ENCODE measurements around the gene PPP1CC.

The PPP1CC gene

GRCh38 chr12:110733900-110734299 lies 8.8 kb downstream of the PPP1CC start:
- Histone ChIP-seq H3K27ac (no peak overlapping the region), H3K79me2 (ENCODE audit: insufficient read depth, low read depth) (peaks cover 100% of the 10 kb centered on the region), H3K4me2 (no peak overlapping the region; the same call in 1 of the 2 replicates), H3K36me3 (ENCODE audit: insufficient read depth) (no peaks in the 10 kb centered on the region), H3K9ac (no peak overlapping the region), H3K27me3 (ENCODE audit: insufficient read depth, low read depth) (no peaks in the 10 kb centered on the region), H4K20me1 (ENCODE audit: insufficient read depth) (peaks cover 61% of the 10 kb centered on the region), H3K4me3 (IDR thresholded peaks at IDR 0.05; ENCODE audit: insufficient read depth, low read depth, low read length) (no peak overlapping the region), H3K4me1 (ENCODE audit: low read depth, poor library complexity, severe bottlenecking) (peaks cover 84% of the 10 kb centered on the region), H2AFZ (ENCODE audit: low read depth) (no peak overlapping the region)
- no peak for TF ChIP-seq CTCF (conservative IDR thresholded peaks at IDR 0.05; ENCODE audit: low read depth, low read length)

DNA sequence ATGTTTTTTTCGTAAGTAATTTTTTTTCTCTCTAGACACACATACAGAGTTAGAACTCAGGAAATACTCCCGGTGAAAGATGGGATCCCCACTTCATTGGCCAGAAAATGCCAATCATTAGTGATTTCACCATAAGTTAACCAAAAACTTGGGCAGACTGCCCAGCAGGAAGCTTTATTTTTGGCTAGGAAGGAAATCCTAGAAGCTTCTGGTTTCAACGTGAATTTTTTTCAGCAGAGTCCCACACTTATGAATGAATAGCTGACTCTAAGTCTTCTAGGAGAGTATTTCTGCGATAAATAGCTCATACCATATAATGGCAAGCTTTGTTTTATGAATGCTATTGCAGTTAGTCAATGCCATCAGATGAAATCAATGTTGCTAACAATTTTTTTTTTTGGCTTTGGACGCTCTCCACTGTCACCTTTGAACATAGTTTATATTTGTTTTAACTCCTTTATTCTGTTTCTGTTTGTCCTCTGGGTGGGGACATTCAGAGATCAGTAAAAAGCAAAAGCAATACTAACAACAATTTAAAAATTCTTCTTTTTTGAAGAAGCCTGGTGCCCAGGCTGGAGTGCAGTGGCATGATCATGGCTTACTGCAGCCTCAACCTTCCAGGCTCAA lies 9.5 kb downstream of the PPP1CC start:
- H3K4me1 ChIP-seq (ENCODE audit: low read depth, poor library complexity, severe bottlenecking): peaks cover 84% of the 10 kb centered on the region
- no peaks in the 10 kb centered on the region for H3K36me3 ChIP-seq (ENCODE audit: insufficient read depth)
- H2AFZ ChIP-seq (ENCODE audit: low read depth): no peak overlapping the region
- no peak for TF ChIP-seq CTCF (conservative IDR thresholded peaks at IDR 0.05; ENCODE audit: low read depth, low read length)
- no peaks in the 10 kb centered on the region for H3K27me3 ChIP-seq (ENCODE audit: insufficient read depth, low read depth)
- no peak overlapping the region for H3K9ac ChIP-seq
- no peak overlapping the region for H3K4me3 ChIP-seq (IDR thresholded peaks at IDR 0.05; ENCODE audit: insufficient read depth, low read depth, low read length)
- H3K27ac ChIP-seq: no peak overlapping the region
- H4K20me1 ChIP-seq (ENCODE audit: insufficient read depth): peaks cover 58% of the 10 kb centered on the region
- peaks cover 98% of the 10 kb centered on the region for H3K79me2 ChIP-seq (ENCODE audit: insufficient read depth, low read depth)
- no peak overlapping the region for H3K4me2 ChIP-seq

GRCh38 chr12:110732572-110732971 lies 10.1 kb downstream of the PPP1CC start:
- no peak for TF ChIP-seq CTCF (conservative IDR thresholded peaks at IDR 0.05; ENCODE audit: low read depth, low read length)
- Histone ChIP-seq H3K4me3 (IDR thresholded peaks at IDR 0.05; ENCODE audit: insufficient read depth, low read depth, low read length) (no peak overlapping the region), H3K27ac (no peak overlapping the region), H3K4me2 (no peak overlapping the region), H3K4me1 (ENCODE audit: low read depth, poor library complexity, severe bottlenecking) (peaks cover 83% of the 10 kb centered on the region), H2AFZ (ENCODE audit: low read depth) (no peak overlapping the region), H3K79me2 (ENCODE audit: insufficient read depth, low read depth) (peaks cover 92% of the 10 kb centered on the region), H3K9ac (no peak overlapping the region), H4K20me1 (ENCODE audit: insufficient read depth) (peaks cover 52% of the 10 kb centered on the region), H3K36me3 (ENCODE audit: insufficient read depth) (no peaks in the 10 kb centered on the region), H3K27me3 (ENCODE audit: insufficient read depth, low read depth) (no peaks in the 10 kb centered on the region)

DNA sequence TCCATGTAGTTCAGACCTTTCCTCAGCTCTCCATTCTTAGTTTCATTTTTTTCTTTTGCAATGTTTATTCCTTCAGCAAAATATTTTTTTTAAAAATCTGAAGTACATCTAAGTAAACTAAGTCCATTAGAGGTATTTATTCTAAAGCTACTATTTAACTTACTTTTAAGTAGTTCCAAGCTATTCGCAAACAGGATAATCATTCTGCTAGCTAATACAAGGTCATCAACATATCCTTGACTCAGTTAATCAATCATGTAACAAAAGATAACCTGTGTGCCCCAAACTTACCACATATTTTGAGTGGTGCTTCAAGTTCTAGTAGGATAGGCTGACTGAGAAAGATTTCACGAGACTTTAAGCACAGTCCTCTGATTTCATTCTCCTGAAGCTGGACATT lies 11.2 kb downstream of the PPP1CC start:
- Histone ChIP-seq H3K79me2 (ENCODE audit: insufficient read depth, low read depth) (peaks cover 91% of the 10 kb centered on the region), H3K36me3 (ENCODE audit: insufficient read depth) (no peaks in the 10 kb centered on the region), H3K4me2 (no peak overlapping the region; the same call in 1 of the 2 replicates), H3K4me1 (ENCODE audit: low read depth, poor library complexity, severe bottlenecking) (peaks cover 92% of the 10 kb centered on the region), H3K9ac (no peak overlapping the region), H2AFZ (ENCODE audit: low read depth) (no peak overlapping the region), H4K20me1 (ENCODE audit: insufficient read depth) (peaks cover 59% of the 10 kb centered on the region), H3K4me3 (IDR thresholded peaks at IDR 0.05; ENCODE audit: insufficient read depth, low read depth, low read length) (no peak overlapping the region), H3K27me3 (ENCODE audit: insufficient read depth, low read depth) (no peaks in the 10 kb centered on the region), H3K27ac (no peak overlapping the region)
- no peak for TF ChIP-seq CTCF (conservative IDR thresholded peaks at IDR 0.05; ENCODE audit: low read depth, low read length)
